OCI-LY1 (cell line): ENCODE measurements around the gene DGCR8.

Experiments
- H2AFZ ChIP-seq: fragments of 200-600 bp; sonication (generic), shearing (Covaris generic); 2 replicates; pipeline ENCODE4 v1.6.0; 2014; ENCODE audit warnings: antibody characterized with exemption, mild to moderate bottlenecking, low read length
- H3F3A ChIP-seq: fragments of 200-600 bp; sonication (generic), shearing (Covaris generic); 2 replicates; pipeline ENCODE4 v1.6.0; 2014; ENCODE audit warnings: mild to moderate bottlenecking, antibody characterized with exemption, low read length, moderate library complexity; ENCODE audit not compliant: insufficient read depth
- H3K27ac ChIP-seq: fragments of 200-600 bp; sonication (generic); 2 replicates; pipeline ENCODE4 v1.5.1; 2014; ENCODE audit warnings: low read length, mixed run types, mild to moderate bottlenecking, low read depth; ENCODE audit not compliant: poor library complexity, severe bottlenecking
- H3K27me3 ChIP-seq: fragments of 200-600 bp; sonication (generic); 2 replicates; pipeline ENCODE4 v1.6.0; 2014; ENCODE audit warnings: antibody characterized with exemption, mild to moderate bottlenecking, low read length, moderate library complexity; ENCODE audit not compliant: insufficient read depth
- H3K36me3 ChIP-seq: fragments of 200-600 bp; sonication (generic); 2 replicates; pipeline ENCODE4 v1.6.1; 2014; ENCODE audit warnings: mild to moderate bottlenecking, antibody characterized with exemption, low read length, moderate library complexity, mixed read lengths; ENCODE audit not compliant: insufficient read depth
- H3K4me1 ChIP-seq: fragments of 200-600 bp; sonication (generic); 2 replicates; pipeline ENCODE4 v1.5.1; 2014; ENCODE audit warnings: mild to moderate bottlenecking, low read length, moderate library complexity; ENCODE audit not compliant: insufficient read depth, severe bottlenecking
- H3K4me2 ChIP-seq: fragments of 200-600 bp; sonication (generic), shearing (Covaris generic); 2 replicates; pipeline ENCODE4 v1.6.1; 2014; ENCODE audit warnings: low read length
- H3K4me3 ChIP-seq: fragments of 200-600 bp; sonication (generic); 2 replicates; pipeline ENCODE4 v1.5.1; 2014; ENCODE audit warnings: low read length, low read depth, mild to moderate bottlenecking, mixed read lengths; ENCODE audit not compliant: poor library complexity, severe bottlenecking
- H3K79me2 ChIP-seq: fragments of 200-600 bp; shearing (Covaris generic); 2 replicates; pipeline ENCODE4 v1.6.1; 2016; ENCODE audit warnings: mixed run types, low read length, mixed read lengths; ENCODE audit not compliant: insufficient read depth
- H3K9ac ChIP-seq: fragments of 200-600 bp; sonication (generic), shearing (Covaris generic); 2 replicates; pipeline ENCODE4 v1.6.1; 2014; ENCODE audit warnings: mild to moderate bottlenecking, low read length, mixed read lengths
- H3K9me2 ChIP-seq: fragments of 200-600 bp; sonication (generic), shearing (Covaris generic); 2 replicates; pipeline ENCODE4 v1.6.1; 2014; ENCODE audit warnings: low read depth, mild to moderate bottlenecking, low read length, mixed read lengths
- H3K9me3 ChIP-seq: fragments of 200-600 bp; shearing (Covaris generic); 2 replicates; pipeline ENCODE4 v1.6.1; 2014; ENCODE audit warnings: low read length, mixed read lengths
- H4K20me1 ChIP-seq: fragments of 200-600 bp; sonication (generic), shearing (Covaris generic); 2 replicates; pipeline ENCODE4 v1.6.0; 2016; ENCODE audit warnings: mild to moderate bottlenecking, low read length; ENCODE audit not compliant: insufficient read depth
- CTCF ChIP-seq: fragments of 200-600 bp; sonication (generic), shearing (Covaris generic); IDR thresholded peaks from 2 replicates; pipeline ENCODE4 v1.5.1; 2017; ENCODE audit warnings: mild to moderate bottlenecking, antibody characterized with exemption, low read length, moderate library complexity, mixed read lengths
- EZH2 ChIP-seq: fragments of 200-600 bp; sonication (generic), shearing (Covaris generic); IDR thresholded peaks from 2 replicates; pipeline ENCODE4 v1.8.0; 2017; ENCODE audit warnings: borderline replicate concordance, mixed run types, mild to moderate bottlenecking, antibody characterized with exemption, low read length, moderate library complexity, mixed read lengths

Gene DGCR8

GRCh38 chr22:20060700-20061480 lies 19.2 kb upstream of the DGCR8 start:
- no peak overlapping the region for H3K9ac ChIP-seq
- no peaks in the 10 kb centered on the region for H3F3A ChIP-seq

GRCh38 chr22:20061481-20061861 lies 18.6 kb upstream of the DGCR8 start:
- Histone ChIP-seq H4K20me1 (no peaks in the 10 kb centered on the region), H3F3A (no peaks in the 10 kb centered on the region), H3K4me3 (no peak overlapping the region), H3K27me3 (no peaks in the 10 kb centered on the region), H3K4me1 (no peaks in the 10 kb centered on the region), H3K9me2 (no peaks in the 10 kb centered on the region), H3K79me2 (no peaks in the 10 kb centered on the region), H2AFZ (no peak overlapping the region), H3K9ac (no peak overlapping the region), H3K9me3 (no peaks in the 10 kb centered on the region), H3K4me2 (no peak overlapping the region), H3K27ac (no peak overlapping the region), H3K36me3 (peaks cover 13% of the 10 kb centered on the region; the same call in 1 of the 2 replicates)
- no peak for TF ChIP-seq CTCF

More at GRCh38 chr22:20060700-20061480, 19.2 kb upstream of the DGCR8 start:
- Histone ChIP-seq H3K36me3 (peaks cover 17% of the 10 kb centered on the region; the same call in 1 of the 2 replicates), H3K9me2 (no peaks in the 10 kb centered on the region), H3K4me3 (no peak overlapping the region), H4K20me1 (no peaks in the 10 kb centered on the region), H3K27ac (no peak overlapping the region), H3K9me3 (no peaks in the 10 kb centered on the region), H3K79me2 (no peaks in the 10 kb centered on the region), H3K27me3 (no peaks in the 10 kb centered on the region), H2AFZ (no peak overlapping the region), H3K4me2 (no peak overlapping the region), H3K4me1 (no peaks in the 10 kb centered on the region)
- TF ChIP-seq EZH2 (no peak), CTCF (peak; percentile 52; the same call in 1 of the 2 replicates)

- no peaks in the 10 kb centered on the region for H3K9me2 ChIP-seq
- H2AFZ ChIP-seq: no peak overlapping the region
- no peak overlapping the region for H3K9ac ChIP-seq
- no peaks in the 10 kb centered on the region for H3F3A ChIP-seq
- H3K79me2 ChIP-seq: no peaks in the 10 kb centered on the region
- H3K27me3 ChIP-seq: no peaks in the 10 kb centered on the region
- no peaks in the 10 kb centered on the region for H3K9me3 ChIP-seq
- no peak overlapping the region for H3K27ac ChIP-seq
- no peaks in the 10 kb centered on the region for H3K4me1 ChIP-seq
- TF ChIP-seq EZH2: no peak
- TF ChIP-seq CTCF: no peak
- H4K20me1 ChIP-seq: no peaks in the 10 kb centered on the region
- peaks cover 11% of the 10 kb centered on the region; the same call in 1 of the 2 replicates for H3K36me3 ChIP-seq
- no peak overlapping the region for H3K4me2 ChIP-seq
- no peak overlapping the region for H3K4me3 ChIP-seq
These were observed 17.8 kb upstream of the DGCR8 start for GRCh38 chr22:20062043-20062765.
